ENCODE data around the gene LGALS9.

DNA sequence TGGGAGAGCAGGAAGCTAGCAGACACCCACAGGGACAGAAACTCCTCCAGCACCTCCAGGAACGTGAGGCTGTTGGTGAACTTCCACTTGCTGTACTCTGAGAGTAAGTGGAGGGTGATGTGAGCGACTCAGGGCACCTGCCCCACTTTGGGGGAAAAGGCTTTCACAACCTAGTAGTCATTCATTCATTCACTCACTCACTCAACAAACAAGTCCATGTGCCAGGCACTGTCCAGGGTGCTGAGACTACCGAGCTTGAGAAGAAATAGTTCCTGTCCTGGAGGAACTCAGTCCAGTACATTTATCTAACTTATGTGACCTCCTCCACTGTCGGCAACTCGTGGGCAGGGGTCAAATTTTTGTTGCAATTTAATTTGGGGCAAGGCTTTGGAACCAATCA, 26.6 kb downstream of the LGALS9 start:
- TF ChIP-seq CTCF (IDR thresholded peaks at IDR 0.05) (no peak), POLR2A (IDR thresholded peaks at IDR 0.05) (no peak)

Measured in adrenal gland (tissue), 5 donors.